Measurements from ENCODE around the gene REC114.

DNA sequence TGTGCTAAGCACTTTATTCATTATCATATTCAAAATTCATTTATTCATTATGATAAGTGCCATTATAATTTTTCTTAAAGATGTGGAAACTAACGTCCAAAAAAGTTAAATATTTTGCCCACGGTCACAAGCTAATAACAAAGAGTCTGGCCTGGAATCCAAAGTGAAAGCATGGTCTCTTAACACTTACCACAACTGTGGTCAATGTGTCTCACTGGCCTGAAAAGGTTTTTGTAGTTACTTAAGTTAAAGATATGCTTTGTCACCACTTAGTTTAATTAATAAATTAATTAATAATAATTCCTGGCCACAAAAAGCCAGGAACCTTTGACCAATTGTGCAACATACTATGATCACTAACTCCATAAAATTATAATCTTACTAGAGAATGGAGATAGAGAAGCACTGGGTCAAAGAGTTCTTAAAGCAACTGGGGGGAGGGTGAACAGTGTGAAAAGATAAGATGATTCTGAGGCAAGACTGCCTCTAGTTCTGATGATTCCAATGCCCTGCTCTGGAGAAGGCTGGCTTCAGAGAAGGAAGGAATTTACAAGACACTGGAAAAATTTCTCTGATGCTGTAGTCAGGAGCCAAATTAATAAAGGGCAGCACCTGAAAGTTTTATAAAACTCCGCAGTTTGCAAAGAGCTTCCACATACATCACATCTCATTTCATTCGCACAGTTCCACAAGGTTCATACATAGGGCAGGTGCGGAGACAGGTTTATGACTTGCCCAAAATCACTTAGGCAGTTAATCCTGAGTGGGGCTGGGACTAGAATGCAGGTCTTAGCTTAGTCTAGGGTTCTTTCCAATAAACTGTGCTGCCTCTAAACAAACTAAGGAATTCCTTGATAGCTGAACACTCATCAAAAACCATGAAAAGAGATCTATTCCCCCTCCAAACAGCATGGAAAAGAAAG is 157.7 kb downstream of the REC114 start:
- TF ChIP-seq, protein P1, sequence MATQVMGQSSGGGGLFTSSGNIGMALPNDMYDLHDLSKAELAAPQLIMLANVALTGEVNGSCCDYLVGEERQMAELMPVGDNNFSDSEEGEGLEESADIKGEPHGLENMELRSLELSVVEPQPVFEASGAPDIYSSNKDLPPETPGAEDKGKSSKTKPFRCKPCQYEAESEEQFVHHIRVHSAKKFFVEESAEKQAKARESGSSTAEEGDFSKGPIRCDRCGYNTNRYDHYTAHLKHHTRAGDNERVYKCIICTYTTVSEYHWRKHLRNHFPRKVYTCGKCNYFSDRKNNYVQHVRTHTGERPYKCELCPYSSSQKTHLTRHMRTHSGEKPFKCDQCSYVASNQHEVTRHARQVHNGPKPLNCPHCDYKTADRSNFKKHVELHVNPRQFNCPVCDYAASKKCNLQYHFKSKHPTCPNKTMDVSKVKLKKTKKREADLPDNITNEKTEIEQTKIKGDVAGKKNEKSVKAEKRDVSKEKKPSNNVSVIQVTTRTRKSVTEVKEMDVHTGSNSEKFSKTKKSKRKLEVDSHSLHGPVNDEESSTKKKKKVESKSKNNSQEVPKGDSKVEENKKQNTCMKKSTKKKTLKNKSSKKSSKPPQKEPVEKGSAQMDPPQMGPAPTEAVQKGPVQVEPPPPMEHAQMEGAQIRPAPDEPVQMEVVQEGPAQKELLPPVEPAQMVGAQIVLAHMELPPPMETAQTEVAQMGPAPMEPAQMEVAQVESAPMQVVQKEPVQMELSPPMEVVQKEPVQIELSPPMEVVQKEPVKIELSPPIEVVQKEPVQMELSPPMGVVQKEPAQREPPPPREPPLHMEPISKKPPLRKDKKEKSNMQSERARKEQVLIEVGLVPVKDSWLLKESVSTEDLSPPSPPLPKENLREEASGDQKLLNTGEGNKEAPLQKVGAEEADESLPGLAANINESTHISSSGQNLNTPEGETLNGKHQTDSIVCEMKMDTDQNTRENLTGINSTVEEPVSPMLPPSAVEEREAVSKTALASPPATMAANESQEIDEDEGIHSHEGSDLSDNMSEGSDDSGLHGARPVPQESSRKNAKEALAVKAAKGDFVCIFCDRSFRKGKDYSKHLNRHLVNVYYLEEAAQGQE (IDR thresholded peaks at IDR 0.05; ENCODE audit: insufficient read depth in 1 of 2, low read depth in 2 of 2, low read length in 2 of 2), result no peak
- no peak for TF ChIP-seq TAF1 (IDR thresholded peaks at IDR 0.05; ENCODE audit: borderline replicate concordance, insufficient read depth, low read length)
- TF ChIP-seq POLR2AphosphoS5 (IDR thresholded peaks at IDR 0.05; ENCODE audit: low read depth, low read length), result no peak
- no peak for TF ChIP-seq SIN3A (IDR thresholded peaks at IDR 0.05; ENCODE audit: borderline replicate concordance, insufficient read depth, low read length)

All from PFSK-1 (cell line).